ENCODE results near the gene FBN2. TPM values are rescaled to one million over a fixed set of nuclear protein-coding genes. Genes with fewer than 3 reads are reported as not detected.
"Not testable (repeated sequence)": the region's sequence is repeated elsewhere in the genome, so short reads cannot be mapped to it uniquely, and the experiment has no call there.

FBN2 gene
- total RNA-seq, 1 donor from 2014 or later: 244 TPM

DNA sequence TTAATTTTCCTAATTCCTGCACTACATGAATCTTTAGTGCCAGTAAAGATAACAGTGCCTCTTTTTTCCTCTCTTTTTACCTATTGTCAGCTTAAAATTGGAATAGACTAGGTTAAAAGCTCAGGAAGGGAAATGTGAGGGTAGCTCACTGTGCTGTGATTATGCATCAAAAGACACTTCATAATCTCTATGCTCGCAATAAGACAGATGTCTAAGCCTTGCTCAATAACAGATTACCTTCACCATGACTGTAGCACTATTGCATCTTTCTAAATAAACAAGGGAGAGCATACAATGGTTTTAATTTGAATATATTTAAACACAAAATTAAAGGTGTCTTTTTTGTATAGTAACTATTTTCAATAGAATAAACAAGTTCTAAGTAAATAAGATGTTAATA lies 130.1 kb downstream of the FBN2 start:
- Mint-ChIP-seq H3K27ac (no peak overlapping the region), H3K4me1 (peaks cover 9% of the 10 kb centered on the region), H3K36me3 (peaks cover 21% of the 10 kb centered on the region), H3K4me3 (no peak overlapping the region), H3K27me3 (ENCODE audit: low read depth) (no peaks in the 10 kb centered on the region), H3K9me3 (peaks cover under 1% of the 10 kb centered on the region)
- TF ChIP-seq CTCF (IDR thresholded peaks at IDR 0.05; ENCODE audit: unreplicated experiment): no peak
- no peak for DNase-seq (ENCODE audit: low spot score in 2 of 2, unreplicated experiment in 2 of 2)

GRCh38 chr5:128406803-128407202 lies 131.2 kb downstream of the FBN2 start:
- peaks cover 20% of the 10 kb centered on the region for H3K36me3 Mint-ChIP-seq

DNA sequence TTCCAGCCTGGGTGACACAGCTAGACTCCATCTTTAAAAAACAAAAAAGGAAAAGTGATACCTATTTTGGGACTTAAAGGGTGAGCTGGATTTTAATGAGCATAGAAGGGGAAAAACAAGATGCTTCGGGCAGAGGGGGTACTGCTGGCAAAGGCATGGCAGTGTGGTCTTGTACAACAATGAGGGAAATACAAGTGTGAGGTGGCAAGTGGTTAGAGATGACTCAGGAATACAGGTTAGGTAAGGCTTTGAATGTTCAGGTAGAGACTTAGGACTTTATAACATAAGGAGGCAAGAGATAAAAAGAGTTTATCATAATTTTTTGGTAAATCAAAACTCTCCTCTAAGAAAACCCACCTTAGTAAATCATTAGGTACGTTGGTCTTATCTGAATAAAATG lies 132.9 kb downstream of the FBN2 start:
- DNase-seq (ENCODE audit: low spot score in 2 of 2, unreplicated experiment in 2 of 2): no peak
- no peaks in the 10 kb centered on the region for H3K27me3 Mint-ChIP-seq (ENCODE audit: low read depth)
- H3K36me3 Mint-ChIP-seq: peaks cover 20% of the 10 kb centered on the region
- TF ChIP-seq CTCF (IDR thresholded peaks at IDR 0.05; ENCODE audit: unreplicated experiment): no peak
- H3K27ac Mint-ChIP-seq: no peak overlapping the region
- peaks cover 3% of the 10 kb centered on the region for H3K9me3 Mint-ChIP-seq
- H3K4me1 Mint-ChIP-seq: peaks cover 19% of the 10 kb centered on the region
- H3K4me3 Mint-ChIP-seq: no peak overlapping the region

More at GRCh38 chr5:128406803-128407202, 131.2 kb downstream of the FBN2 start:
- no peaks in the 10 kb centered on the region for H3K27me3 Mint-ChIP-seq (ENCODE audit: low read depth)
- TF ChIP-seq CTCF (IDR thresholded peaks at IDR 0.05; ENCODE audit: unreplicated experiment): no peak
- no peak overlapping the region for H3K27ac Mint-ChIP-seq
- H3K4me1 Mint-ChIP-seq: peaks cover 19% of the 10 kb centered on the region
- H3K9me3 Mint-ChIP-seq: no peaks in the 10 kb centered on the region
- no peak overlapping the region for H3K4me3 Mint-ChIP-seq
- no peak for DNase-seq (ENCODE audit: low spot score in 2 of 2, unreplicated experiment in 2 of 2)

DNA sequence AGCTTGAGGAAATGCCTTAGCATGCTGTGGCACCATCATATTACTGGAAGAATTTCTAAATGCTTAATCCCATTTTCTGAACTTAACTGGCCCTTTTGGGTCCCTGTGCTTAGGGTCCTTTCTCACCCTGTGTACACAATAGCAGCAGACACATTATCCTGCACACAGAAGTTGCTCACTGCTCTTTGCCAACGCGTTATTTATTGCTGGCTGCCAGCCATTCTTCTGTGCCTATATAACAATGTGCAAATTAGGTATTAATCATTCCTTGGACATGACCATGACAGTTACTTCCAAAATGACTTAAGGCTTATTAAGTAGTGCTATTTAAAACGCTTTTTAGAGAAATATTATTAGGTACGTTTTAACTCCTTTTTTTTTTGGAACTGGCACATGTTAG lies 134.7 kb downstream of the FBN2 start:
- DNase-seq (ENCODE audit: low spot score in 2 of 2, unreplicated experiment in 2 of 2): no peak
- peaks cover 23% of the 10 kb centered on the region for H3K36me3 Mint-ChIP-seq
- H3K27ac Mint-ChIP-seq: no peak overlapping the region
- peaks cover 3% of the 10 kb centered on the region for H3K9me3 Mint-ChIP-seq
- peaks cover 22% of the 10 kb centered on the region for H3K4me1 Mint-ChIP-seq
- no peak overlapping the region for H3K4me3 Mint-ChIP-seq
- H3K27me3 Mint-ChIP-seq (ENCODE audit: low read depth): no peaks in the 10 kb centered on the region
- no peak for TF ChIP-seq CTCF (IDR thresholded peaks at IDR 0.05; ENCODE audit: unreplicated experiment)

DNA sequence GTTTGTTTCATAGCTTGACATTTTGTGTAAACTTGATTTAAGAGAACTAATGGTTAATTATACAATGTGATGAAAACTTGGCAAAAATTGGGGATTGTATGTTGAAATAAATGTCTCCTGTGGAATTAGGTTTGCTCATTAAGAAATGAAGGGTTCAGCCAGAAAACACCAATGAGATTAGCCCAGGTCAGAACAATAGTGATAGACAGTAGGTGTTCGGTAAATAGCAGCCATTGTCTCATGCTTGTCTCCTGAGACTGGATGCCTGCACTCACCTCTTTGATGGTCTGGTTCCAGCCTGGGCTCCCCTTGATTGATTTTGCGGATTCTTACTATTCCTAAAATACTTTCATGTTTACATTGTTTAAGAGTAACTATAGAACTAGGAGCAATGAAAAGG lies 135.5 kb downstream of the FBN2 start:
- Mint-ChIP-seq H3K27me3 (ENCODE audit: low read depth) (no peaks in the 10 kb centered on the region), H3K4me3 (no peak overlapping the region), H3K9me3 (peaks cover 3% of the 10 kb centered on the region), H3K27ac (peak overlapping the region; percentile 63), H3K4me1 (peaks cover 22% of the 10 kb centered on the region), H3K36me3 (peaks cover 26% of the 10 kb centered on the region)
- no peak for DNase-seq (ENCODE audit: low spot score in 2 of 2, unreplicated experiment in 2 of 2)
- no peak for TF ChIP-seq CTCF (IDR thresholded peaks at IDR 0.05; ENCODE audit: unreplicated experiment)

GRCh38 chr5:128400766-128401165 lies 137.3 kb downstream of the FBN2 start:
- H3K27me3 Mint-ChIP-seq (ENCODE audit: low read depth); H3K4me3 Mint-ChIP-seq; H3K9me3 Mint-ChIP-seq; DNase-seq (ENCODE audit: low spot score in 2 of 2, unreplicated experiment in 2 of 2); H3K27ac Mint-ChIP-seq: not testable (repeated sequence)
- Mint-ChIP-seq H3K4me1 (peaks cover 26% of the 10 kb centered on the region), H3K36me3 (peaks cover 22% of the 10 kb centered on the region)
